ENCODE measurements around the gene ACTRT2.

The ACTRT2 gene

GRCh38 chr1:3018576-3018975, 2.7 kb upstream of the ACTRT2 start:
- DNase-seq = no peak

GRCh38 chr1:3019007-3019515, 2.2 kb upstream of the ACTRT2 start:
- no peak for DNase-seq

GRCh38 chr1:3019516-3020051, 1.7 kb upstream of the ACTRT2 start:
- no peak for DNase-seq

GRCh38 chr1:3020263-3020909, 881 bp upstream of the ACTRT2 start:
- no peak for DNase-seq

GRCh38 chr1:3021801-3022401, 634 bp downstream of the ACTRT2 start:
- DNase-seq = no peak

- DNase-seq = no peak
Observed at GRCh38 chr1:3022511-3022973, 1.3 kb downstream of the ACTRT2 start.

GRCh38 chr1:3022976-3023375, 1.7 kb downstream of the ACTRT2 start:
- DNase-seq = no peak

GRCh38 chr1:3024019-3024418, 2.8 kb downstream of the ACTRT2 start:
- no peak for DNase-seq

- DNase-seq = no peak
Observed at GRCh38 chr1:3024588-3024987, 3.3 kb downstream of the ACTRT2 start.

GRCh38 chr1:3026124-3026523, 4.9 kb downstream of the ACTRT2 start:
- DNase-seq = no peak

GRCh38 chr1:3026581-3027391, 5.5 kb downstream of the ACTRT2 start:
- DNase-seq = no peak

- DNase-seq = no peak
Observed at GRCh38 chr1:3027611-3028371, 6.5 kb downstream of the ACTRT2 start.

- no peak for DNase-seq
Observed at GRCh38 chr1:3028531-3029282, 7.4 kb downstream of the ACTRT2 start.

GRCh38 chr1:3029481-3029961, 8.3 kb downstream of the ACTRT2 start:
- DNase-seq = no peak

GRCh38 chr1:3029991-3030662, 8.9 kb downstream of the ACTRT2 start:
- no peak for DNase-seq

GRCh38 chr1:3030663-3031381, 9.6 kb downstream of the ACTRT2 start:
- DNase-seq = no peak

GRCh38 chr1:3031401-3032221, 10.3 kb downstream of the ACTRT2 start:
- DNase-seq = no peak

GRCh38 chr1:3032371-3033039, 11.2 kb downstream of the ACTRT2 start:
- DNase-seq = no peak
